Activated T-helper 1 cell treated with anti-CD3 and anti-CD28 coated beads, Interleukin-12 subunit alpha, Interleukin-12 subunit beta, Interleukin-2, Interleukin-4 antibody, amounts not matched to agents 30 ng/mL and 10 ng/mL and 1 ng/mL, durations not matched to agents 14 hours and 24 hours and 36 hours (primary cell): ENCODE results near the gene CPAMD8. TPM values are rescaled to one million over a fixed set of nuclear protein-coding genes. Genes with fewer than 3 reads are reported as not detected.
"Not testable (repeated sequence)": the region's sequence is repeated elsewhere in the genome, so short reads cannot be mapped to it uniquely, and the experiment has no call there.

ENCODE experiments used
- DNase-seq: peaks from one replicate; pipeline ENCODE4 v3.0.0; 2021; ENCODE audit warnings: low spot score
- H3K27ac Mint-ChIP-seq: one replicate; pipeline ENCODE4 v1.8.0; 2021; ENCODE audit warnings: mild to moderate bottlenecking, mixed read lengths
- H3K27me3 Mint-ChIP-seq: one replicate; pipeline ENCODE4 v1.8.0; 2022; ENCODE audit warnings: mild to moderate bottlenecking, moderate library complexity, mixed read lengths; ENCODE audit not compliant: insufficient read depth
- H3K36me3 Mint-ChIP-seq: one replicate; pipeline ENCODE4 v1.8.0; 2021; ENCODE audit warnings: low read depth, mixed read lengths
- H3K4me1 Mint-ChIP-seq: one replicate; pipeline ENCODE4 v1.8.0; 2021; ENCODE audit warnings: low read depth, mixed read lengths
- H3K4me3 Mint-ChIP-seq: one replicate; pipeline ENCODE4 v1.8.0; 2021; ENCODE audit warnings: mild to moderate bottlenecking, moderate library complexity, mixed read lengths
- H3K9me3 Mint-ChIP-seq: one replicate; pipeline ENCODE4 v1.8.0; 2021; ENCODE audit warnings: mixed read lengths
- intact Hi-C: fragments of 100-400 bp; cut with micrococcal nuclease; formaldehyde crosslinking; loops from one replicate; pipeline ENCODE4 v1.15.1; 2024
- total RNA-seq: library from RNA; stranded (reverse); gene quantifications from 2 replicates; pipeline ENCODE4 v1.2.3, GENCODE V29; 2022

CPAMD8 gene
- total RNA-seq, 1 donor from 2014 or later, result 0.18 TPM

GRCh38 chr19:17035842-17036424 is 9.3 kb upstream of the CPAMD8 start:
- no peak for DNase-seq
- Mint-ChIP-seq H3K36me3 (no peaks in the 10 kb centered on the region), H3K4me1 (no peaks in the 10 kb centered on the region), H3K4me3 (no peak overlapping the region), H3K9me3 (no peaks in the 10 kb centered on the region), H3K27me3 (peaks cover 9% of the 10 kb centered on the region), H3K27ac (no peak overlapping the region)
- intact Hi-C loops, result no loop called here

GRCh38 chr19:17031741-17032140 is 5.1 kb upstream of the CPAMD8 start:
- H3K4me3 Mint-ChIP-seq, result no peak overlapping the region
- no peaks in the 10 kb centered on the region for H3K9me3 Mint-ChIP-seq
- DNase-seq, result no peak
- intact Hi-C loops, result no loop called here
- no peaks in the 10 kb centered on the region for H3K36me3 Mint-ChIP-seq
- H3K4me1 Mint-ChIP-seq, result no peaks in the 10 kb centered on the region
- no peak overlapping the region for H3K27ac Mint-ChIP-seq
- H3K27me3 Mint-ChIP-seq, result peaks cover 29% of the 10 kb centered on the region

DNA sequence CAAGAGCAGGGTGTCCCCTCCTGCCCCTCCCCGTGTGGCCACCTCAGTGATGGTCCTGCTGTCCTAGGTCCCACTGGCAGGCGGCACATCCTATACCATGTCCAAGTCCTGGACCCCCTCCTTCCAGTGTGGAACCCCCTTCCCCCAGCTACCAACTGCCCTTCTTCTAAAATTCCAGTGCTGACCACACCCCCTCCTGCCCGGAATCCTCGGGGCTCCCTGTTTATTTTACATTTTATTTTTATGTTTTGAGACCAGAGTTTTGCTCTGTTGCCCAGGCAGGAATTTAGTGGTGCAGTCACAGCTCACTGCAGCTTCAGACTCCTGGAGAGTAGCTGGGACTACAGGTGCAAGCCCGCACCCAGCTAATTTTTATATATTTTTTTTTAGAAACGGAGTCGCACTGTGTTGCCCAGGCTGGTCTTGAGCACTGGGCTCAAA is 945 bp upstream of the CPAMD8 start:
- peaks cover 45% of the 10 kb centered on the region for H3K27me3 Mint-ChIP-seq
- no peak overlapping the region for H3K27ac Mint-ChIP-seq
- DNase-seq, result no peak
- H3K4me3 Mint-ChIP-seq, result no peak overlapping the region
- peaks cover 7% of the 10 kb centered on the region for H3K4me1 Mint-ChIP-seq
- no peaks in the 10 kb centered on the region for H3K9me3 Mint-ChIP-seq
- intact Hi-C loops, result no loop called here
- H3K36me3 Mint-ChIP-seq, result no peaks in the 10 kb centered on the region

- peaks cover 7% of the 10 kb centered on the region for H3K4me1 Mint-ChIP-seq
- no peaks in the 10 kb centered on the region for H3K36me3 Mint-ChIP-seq
- H3K9me3 Mint-ChIP-seq, result no peaks in the 10 kb centered on the region
- DNase-seq, result no peak
- no peak overlapping the region for H3K27ac Mint-ChIP-seq
- H3K4me3 Mint-ChIP-seq, result no peak overlapping the region
- intact Hi-C loops, result no loop called here
- peaks cover 45% of the 10 kb centered on the region for H3K27me3 Mint-ChIP-seq
These were observed 485 bp downstream of the CPAMD8 start for GRCh38 chr19:17025991-17026658.

DNA sequence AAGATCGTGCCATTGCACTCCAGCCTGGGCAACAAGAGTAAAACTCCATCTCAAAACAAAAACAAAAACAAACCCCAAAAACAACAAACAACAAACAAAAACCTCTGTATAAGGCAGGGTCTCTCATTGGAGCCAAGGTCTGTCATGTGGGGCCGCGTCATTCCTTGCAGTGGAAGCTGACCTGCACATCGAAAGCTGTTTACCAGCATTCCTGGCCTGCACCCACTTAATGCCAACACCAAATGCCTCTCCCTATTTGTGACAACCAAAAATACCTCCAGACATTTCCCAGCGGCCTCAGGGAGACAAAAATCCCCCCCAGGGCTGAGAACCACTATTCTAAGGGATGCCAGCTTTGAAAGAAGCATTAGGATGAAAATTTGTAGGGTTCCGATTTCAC is 1.2 kb downstream of the CPAMD8 start:
- H3K9me3 Mint-ChIP-seq, result peaks cover 4% of the 10 kb centered on the region
- H3K36me3 Mint-ChIP-seq, result no peaks in the 10 kb centered on the region
- intact Hi-C loops, result no loop called here
- H3K27ac Mint-ChIP-seq, result no peak overlapping the region
- H3K4me3 Mint-ChIP-seq, result no peak overlapping the region
- peaks cover 45% of the 10 kb centered on the region for H3K27me3 Mint-ChIP-seq
- H3K4me1 Mint-ChIP-seq, result peaks cover 7% of the 10 kb centered on the region
- no peak for DNase-seq

- H3K27me3 Mint-ChIP-seq, result peaks cover 45% of the 10 kb centered on the region
- H3K4me3 Mint-ChIP-seq, H3K4me1 Mint-ChIP-seq, DNase-seq, intact Hi-C loops, H3K27ac Mint-ChIP-seq, H3K36me3 Mint-ChIP-seq, H3K9me3 Mint-ChIP-seq: not testable (repeated sequence)
These were observed 1.7 kb downstream of the CPAMD8 start for GRCh38 chr19:17024941-17025340.

DNA sequence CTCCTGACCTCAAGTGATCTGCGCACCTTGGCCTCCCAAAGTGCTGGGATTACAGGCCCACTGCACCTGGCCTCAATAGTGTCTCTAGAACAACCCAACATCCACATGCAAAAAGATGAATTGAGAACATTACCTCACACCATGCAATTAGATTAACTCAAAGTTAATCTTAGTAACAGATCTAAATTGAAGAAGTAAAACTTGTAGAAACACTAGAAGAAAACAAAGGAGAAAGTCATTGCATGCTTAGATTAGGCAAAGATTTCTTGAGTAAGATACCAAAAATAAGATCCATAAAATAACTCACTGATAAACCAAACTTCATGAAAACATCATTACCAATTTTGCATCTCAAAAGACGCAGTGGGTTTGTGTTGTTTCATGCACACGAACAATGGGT is 2.8 kb downstream of the CPAMD8 start:
- H3K27me3 Mint-ChIP-seq, result peaks cover 41% of the 10 kb centered on the region
- no peak overlapping the region for H3K4me3 Mint-ChIP-seq
- intact Hi-C loops, result no loop called here
- H3K9me3 Mint-ChIP-seq, result peaks cover 4% of the 10 kb centered on the region
- no peak for DNase-seq
- H3K4me1 Mint-ChIP-seq, result peaks cover 7% of the 10 kb centered on the region
- H3K27ac Mint-ChIP-seq, result no peak overlapping the region
- H3K36me3 Mint-ChIP-seq, result no peaks in the 10 kb centered on the region

DNA sequence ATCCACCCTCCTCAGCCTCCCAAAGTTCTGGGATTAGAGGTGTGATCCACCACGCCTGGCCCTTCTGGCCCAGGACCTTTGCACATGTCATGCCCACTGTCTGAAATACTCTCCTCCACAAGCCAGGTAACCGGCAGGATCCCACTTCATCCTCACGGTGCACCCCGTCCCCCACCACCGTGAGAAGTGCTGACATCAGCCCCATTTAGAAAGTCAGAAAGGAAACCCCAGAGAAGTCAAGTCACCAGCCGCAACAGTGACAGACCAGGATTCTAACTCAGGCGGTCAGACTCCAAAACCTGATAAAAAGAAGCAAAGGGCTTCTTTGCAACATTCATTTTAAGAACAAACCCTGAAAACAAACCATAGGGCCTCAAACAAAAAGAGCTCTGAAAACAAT is 3.9 kb downstream of the CPAMD8 start:
- no peak overlapping the region for H3K27ac Mint-ChIP-seq
- DNase-seq, result no peak
- peaks cover 30% of the 10 kb centered on the region for H3K27me3 Mint-ChIP-seq
- no peaks in the 10 kb centered on the region for H3K36me3 Mint-ChIP-seq
- intact Hi-C loops, result no loop called here
- peaks cover 4% of the 10 kb centered on the region for H3K9me3 Mint-ChIP-seq
- peaks cover 7% of the 10 kb centered on the region for H3K4me1 Mint-ChIP-seq
- H3K4me3 Mint-ChIP-seq, result no peak overlapping the region

DNA sequence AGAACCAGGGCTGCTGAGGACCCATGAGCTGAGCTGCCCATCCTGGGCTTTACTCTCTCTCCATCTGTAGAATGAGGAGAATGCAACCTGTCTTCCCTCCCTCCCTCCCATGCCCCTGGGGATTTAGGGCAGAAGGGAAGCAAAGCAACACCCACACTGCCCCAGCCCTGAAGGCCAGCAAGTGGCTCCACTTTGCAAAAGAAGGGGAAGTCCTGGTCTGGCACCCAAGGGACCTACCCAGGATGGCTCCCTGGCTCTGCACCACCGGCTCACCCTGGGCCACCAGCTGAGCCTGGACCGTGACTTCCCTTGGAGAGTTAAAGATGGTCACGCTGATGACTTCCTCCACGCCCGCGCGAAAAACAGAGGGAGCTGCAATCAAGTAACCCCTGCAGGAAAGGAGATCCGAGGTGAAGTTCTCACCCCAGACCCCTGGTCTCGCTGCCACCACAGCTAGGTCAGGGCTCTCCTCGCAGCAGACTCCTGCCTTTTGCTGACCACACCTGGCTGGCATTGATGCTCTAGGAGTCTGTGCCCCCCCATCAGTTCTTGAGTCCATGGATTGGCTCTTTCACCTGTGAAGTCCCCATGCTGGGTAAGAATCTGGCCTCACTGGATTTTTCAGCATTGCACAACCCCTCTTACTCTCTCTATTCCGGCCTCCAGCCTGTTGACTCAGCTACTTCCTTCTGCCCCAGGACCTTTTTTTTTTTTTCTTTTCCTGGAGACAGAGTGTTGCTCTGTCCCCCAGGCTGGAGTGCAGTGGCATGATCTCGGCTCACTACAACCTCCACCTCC is 4.6 kb downstream of the CPAMD8 start:
- Mint-ChIP-seq H3K27ac (no peak overlapping the region), H3K36me3 (no peaks in the 10 kb centered on the region), H3K4me1 (peaks cover 7% of the 10 kb centered on the region), H3K9me3 (peaks cover 4% of the 10 kb centered on the region), H3K27me3 (peaks cover 25% of the 10 kb centered on the region), H3K4me3 (no peak overlapping the region)
- no peak for DNase-seq
- intact Hi-C loops, result no loop called here

- Mint-ChIP-seq H3K27ac (no peak overlapping the region), H3K9me3 (peaks cover 4% of the 10 kb centered on the region), H3K27me3 (peaks cover 25% of the 10 kb centered on the region), H3K4me1 (peaks cover 7% of the 10 kb centered on the region), H3K4me3 (no peak overlapping the region), H3K36me3 (no peaks in the 10 kb centered on the region)
- DNase-seq, result no peak
- intact Hi-C loops, result no loop called here
These were observed 5.3 kb downstream of the CPAMD8 start for GRCh38 chr19:17021328-17021727.

DNA sequence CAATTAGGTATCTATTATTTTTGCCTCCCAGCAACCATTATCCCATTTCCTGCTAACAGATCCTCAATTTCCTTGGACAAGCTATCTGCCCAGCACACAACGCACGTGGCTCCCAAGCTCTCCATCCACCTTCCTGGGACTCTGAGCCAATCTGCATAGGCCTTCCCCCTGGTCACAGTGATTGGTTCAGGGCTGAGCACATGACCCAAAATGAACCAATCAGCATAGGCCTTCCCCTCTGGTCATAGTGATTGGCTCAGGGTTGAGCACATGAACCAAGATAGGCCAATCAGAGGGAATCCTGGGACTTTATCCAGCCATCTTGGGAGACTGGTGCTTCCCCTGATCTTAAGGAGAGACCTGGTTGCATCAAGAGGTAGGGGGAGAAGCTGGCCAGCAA is 5.8 kb downstream of the CPAMD8 start:
- intact Hi-C loops, result no loop called here
- peaks cover 4% of the 10 kb centered on the region for H3K9me3 Mint-ChIP-seq
- H3K27ac Mint-ChIP-seq, result no peak overlapping the region
- H3K36me3 Mint-ChIP-seq, result no peaks in the 10 kb centered on the region
- H3K27me3 Mint-ChIP-seq, result peaks cover 20% of the 10 kb centered on the region
- H3K4me1 Mint-ChIP-seq, result peaks cover 2% of the 10 kb centered on the region
- DNase-seq, result no peak
- H3K4me3 Mint-ChIP-seq, result no peak overlapping the region

GRCh38 chr19:17020385-17020784 is 6.2 kb downstream of the CPAMD8 start:
- Mint-ChIP-seq H3K36me3 (no peaks in the 10 kb centered on the region), H3K27me3 (peaks cover 15% of the 10 kb centered on the region), H3K4me1 (no peaks in the 10 kb centered on the region), H3K4me3 (no peak overlapping the region), H3K27ac (no peak overlapping the region), H3K9me3 (peaks cover 4% of the 10 kb centered on the region)
- no peak for DNase-seq
- intact Hi-C loops, result no loop called here

- H3K9me3 Mint-ChIP-seq, DNase-seq, H3K4me1 Mint-ChIP-seq, intact Hi-C loops, H3K36me3 Mint-ChIP-seq, H3K27me3 Mint-ChIP-seq, H3K4me3 Mint-ChIP-seq, H3K27ac Mint-ChIP-seq: not testable (repeated sequence)
These were observed 12.3 kb downstream of the CPAMD8 start for GRCh38 chr19:17014212-17014861.
